Right lobe of liver (tissue), 6 donors: ENCODE results near the gene SNAPC5. TPM values are rescaled to one million over a fixed set of nuclear protein-coding genes. Genes with fewer than 3 reads are reported as not detected.
A peak's percentile ranks its signal among the peaks of the same experiment; 100 is the strongest.
"Not testable (repeated sequence)": the region's sequence is repeated elsewhere in the genome, so short reads cannot be mapped to it uniquely, and the experiment has no call there.

Experiments used
- ATAC-seq, 4 donors: fragments of 200-7000 bp; cut with Tn5 transposase; one replicate each; pipeline ENCODE4 v1.9.1; 2020; ENCODE audit warnings: mild to moderate bottlenecking in 4 of 4, moderate library complexity in 4 of 4
- DNase-seq, 3 donors: peaks; one replicate each; pipeline ENCODE4 v3.0.0-alpha.2; 2020
- H3K27ac ChIP-seq, 3 donors: fragments of 200-600 bp; one replicate each; pipeline ENCODE4 v1.8.0; 2022
- H3K27me3 ChIP-seq, 2 donors: fragments of 200-600 bp; one replicate each; pipeline ENCODE4 v1.8.0; 2022
- H3K36me3 ChIP-seq, 4 donors: fragments of 200-600 bp; sonication (generic) in 1 of 4; one replicate each; pipeline versions ENCODE4 v1.5.1 to v1.8.0; 2017 to 2022; ENCODE audit warnings: control low read depth in 1 of 4
- H3K4me1 ChIP-seq, 4 donors: fragments of 200-600 bp; sonication (generic) in 1 of 4; one replicate each; pipeline versions ENCODE4 v1.5.1 to v1.8.0; 2017 to 2022; ENCODE audit warnings: control low read depth in 1 of 4
- H3K4me3 ChIP-seq, 3 donors: fragments of 200-600 bp; one replicate each; pipeline ENCODE4 v1.8.0; 2022
- H3K9me3 ChIP-seq, 4 donors: fragments of 200-600 bp; sonication (generic) in 1 of 4; one replicate each; pipeline versions ENCODE4 v1.5.1 to v1.8.0; 2017 to 2022; ENCODE audit warnings: control low read depth in 1 of 4
- POLR2A ChIP-seq: fragments of 450-650 bp; IDR thresholded peaks from one replicate; pipeline ENCODE4 v1.6.1; 2017; ENCODE audit warnings: antibody characterized with exemption, mild to moderate bottlenecking
- WGBS: methylation state at CpG from one replicate; pipeline ENCODE4 v1.1.6; 2018; ENCODE audit warnings: low coverage, low lambda C conversion rate; ENCODE audit not compliant: insufficient coverage; ENCODE audit errors: missing lambda C conversion rate; 5-methylcytosine and 5-hydroxymethylcytosine counted together
- intact Hi-C, 2 donors: fragments of 100-400 bp; cut with DNase I; formaldehyde crosslinking; loops; one replicate each; pipeline versions ENCODE4 v1.11.2 to v1.14.1; 2022
- total RNA-seq, 6 experiments: library from RNA; depleted of rRNA in 2 of 6; stranded (reverse); fragments of >200 nt in 2 of 6; fragmentation: NEBNext Ultra II Directional in 3 of 6; extraction: Animal tissue kit (Norgen Biotek cat#: 25700) in 3 of 6; gene quantifications; one replicate each; pipeline versions ENCODE4 v1.1.0 to v1.2.4, GENCODE V29; 2016 to 2023
- TF ChIP-seq, protein P1 (sequence below), 4 donors: fragments of 200-600 bp in 3 of 4; fragments of 450-650 bp in 1 of 4; IDR thresholded peaks; one replicate each; pipeline versions ENCODE4 v1.5.1 to v1.8.0; 2016 to 2022; ENCODE audit warnings: antibody characterized with exemption in 4 of 4, mild to moderate bottlenecking in 2 of 4
- donor health status: DM: no; HTN: yes; CAD: no.
- donor health status: DM: no; HTN: no; CAD: no.
- donor health status: DM: no; HTN: no; CAD: no.
- donor health status: DM: no; HTN: yes; CAD: no.
- donor health status: DM: no; HTN: yes; CAD: no.

The SNAPC5 gene
- total RNA-seq, 6 experiments from 2014 or later, result 11.8 to 23.1 (median 16.2) TPM

DNA sequence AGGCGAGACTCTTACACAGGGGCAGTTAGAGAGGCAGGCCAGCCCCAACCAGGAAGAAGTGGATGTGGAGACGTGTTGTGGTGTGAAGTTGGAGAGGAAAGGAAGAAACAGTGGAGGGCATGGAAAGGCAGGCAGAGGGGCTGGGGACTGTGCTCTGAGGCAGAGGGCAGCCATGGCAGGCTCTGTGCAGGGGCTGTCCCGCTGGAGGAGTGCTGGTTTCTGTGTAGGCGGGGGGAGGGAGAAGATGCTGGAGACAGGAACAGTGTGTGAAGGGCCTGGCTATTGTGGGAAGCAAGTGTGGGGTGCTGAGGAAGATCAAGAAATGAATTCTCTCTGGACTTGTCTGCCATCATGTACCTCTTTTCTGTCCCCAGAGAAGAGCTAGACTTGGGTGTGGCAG lies 21.0 kb downstream of the SNAPC5 start:
- no peak for DNase-seq
- Histone ChIP-seq H3K27ac (no peak overlapping the region), H3K36me3 (peaks cover 0 to 2% (median 0%) of the 10 kb centered on the region in 4 donors), H3K4me1 (peaks cover 0 to 5% (median 0%) of the 10 kb centered on the region in 4 donors), H3K27me3 (no peaks in the 10 kb centered on the region), H3K9me3 (no peaks in the 10 kb centered on the region), H3K4me3 (no peak overlapping the region)
- WGBS, result 93% methylated on average over 4 of the region's 4 CpGs
- no peak for ATAC-seq
- intact Hi-C loops, result no loop called here
- no peak for TF ChIP-seq POLR2A
- TF ChIP-seq, protein P1, sequence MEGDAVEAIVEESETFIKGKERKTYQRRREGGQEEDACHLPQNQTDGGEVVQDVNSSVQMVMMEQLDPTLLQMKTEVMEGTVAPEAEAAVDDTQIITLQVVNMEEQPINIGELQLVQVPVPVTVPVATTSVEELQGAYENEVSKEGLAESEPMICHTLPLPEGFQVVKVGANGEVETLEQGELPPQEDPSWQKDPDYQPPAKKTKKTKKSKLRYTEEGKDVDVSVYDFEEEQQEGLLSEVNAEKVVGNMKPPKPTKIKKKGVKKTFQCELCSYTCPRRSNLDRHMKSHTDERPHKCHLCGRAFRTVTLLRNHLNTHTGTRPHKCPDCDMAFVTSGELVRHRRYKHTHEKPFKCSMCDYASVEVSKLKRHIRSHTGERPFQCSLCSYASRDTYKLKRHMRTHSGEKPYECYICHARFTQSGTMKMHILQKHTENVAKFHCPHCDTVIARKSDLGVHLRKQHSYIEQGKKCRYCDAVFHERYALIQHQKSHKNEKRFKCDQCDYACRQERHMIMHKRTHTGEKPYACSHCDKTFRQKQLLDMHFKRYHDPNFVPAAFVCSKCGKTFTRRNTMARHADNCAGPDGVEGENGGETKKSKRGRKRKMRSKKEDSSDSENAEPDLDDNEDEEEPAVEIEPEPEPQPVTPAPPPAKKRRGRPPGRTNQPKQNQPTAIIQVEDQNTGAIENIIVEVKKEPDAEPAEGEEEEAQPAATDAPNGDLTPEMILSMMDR (IDR thresholded peaks at IDR 0.05), result no peak

GRCh38 chr15:66474963-66475362 lies 22.6 kb downstream of the SNAPC5 start:
- intact Hi-C loops, result no loop called here
- Histone ChIP-seq H3K27me3 (no peaks in the 10 kb centered on the region), H3K36me3 (peaks cover 0 to 2% (median 0%) of the 10 kb centered on the region in 4 donors), H3K9me3 (no peaks in the 10 kb centered on the region), H3K27ac (no peak overlapping the region), H3K4me3 (no peak overlapping the region), H3K4me1 (no peaks in the 10 kb centered on the region)
- TF ChIP-seq, protein P1 (IDR thresholded peaks at IDR 0.05), result no peak
- no peak for TF ChIP-seq POLR2A
- no peak for ATAC-seq
- no peak for DNase-seq
- 100% methylated on average over 3 of the region's 3 CpGs for WGBS

GRCh38 chr15:66474135-66474534 lies 23.4 kb downstream of the SNAPC5 start:
- H3K27ac ChIP-seq, result no peak overlapping the region
- H3K9me3 ChIP-seq, result no peaks in the 10 kb centered on the region
- H3K27me3 ChIP-seq, result no peaks in the 10 kb centered on the region
- intact Hi-C loops, result no loop called here
- peaks cover 0 to 2% (median 0%) of the 10 kb centered on the region in 4 donors for H3K36me3 ChIP-seq
- DNase-seq, result no peak
- TF ChIP-seq POLR2A, result no peak
- TF ChIP-seq, protein P1 (IDR thresholded peaks at IDR 0.05), result no peak
- WGBS, result no CpG with 5 or more reads among the region's 2 CpGs
- H3K4me1 ChIP-seq, result no peaks in the 10 kb centered on the region
- no peak overlapping the region for H3K4me3 ChIP-seq
- no peak for ATAC-seq

GRCh38 chr15:66472176-66472999 lies 25.2 kb downstream of the SNAPC5 start:
- Histone ChIP-seq H3K27ac (no peak overlapping the region), H3K27me3 (no peaks in the 10 kb centered on the region), H3K4me1 (peaks cover 0 to 5% (median 2%) of the 10 kb centered on the region in 4 donors), H3K36me3 (no peaks in the 10 kb centered on the region), H3K9me3 (no peaks in the 10 kb centered on the region), H3K4me3 (no peak overlapping the region)
- DNase-seq (no peak), ATAC-seq (peak in 1 of 4 donors; percentile 74)
- 75% methylated on average over 7 of the region's 8 CpGs for WGBS
- intact Hi-C loops, result no loop called here
- no peak for TF ChIP-seq POLR2A
- TF ChIP-seq, protein P1 (IDR thresholded peaks at IDR 0.05), result no peak

DNA sequence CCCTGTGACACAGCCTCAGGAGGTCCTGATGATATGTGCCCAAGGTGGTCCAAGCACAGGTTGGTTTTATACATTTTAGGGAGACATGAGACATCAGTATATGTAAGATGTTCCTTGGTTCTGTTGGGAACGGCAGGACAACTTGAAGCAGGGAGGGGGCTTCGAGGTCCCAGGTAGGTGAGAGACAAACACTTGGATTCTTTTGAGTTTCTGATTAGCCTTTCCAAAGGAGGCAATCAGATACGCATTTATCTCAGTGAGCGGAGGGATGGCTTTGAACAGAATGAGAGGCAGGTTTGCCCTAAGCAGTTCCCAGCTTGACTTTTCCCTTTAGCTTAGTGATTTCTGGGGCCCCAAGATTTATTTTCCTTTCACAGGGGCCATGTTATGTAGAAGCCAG lies 26.7 kb downstream of the SNAPC5 start:
- intact Hi-C loops, H3K9me3 ChIP-seq, DNase-seq, H3K27ac ChIP-seq, H3K36me3 ChIP-seq, ATAC-seq, H3K27me3 ChIP-seq, H3K4me3 ChIP-seq: not testable (repeated sequence)
- peaks cover 0 to 18% (median 7%) of the 10 kb centered on the region in 4 donors for H3K4me1 ChIP-seq
- 89% methylated on average over 3 of the region's 4 CpGs for WGBS
